DOHH2 (cell line): Measurements from ENCODE around the gene ZDHHC6.

Experiments
- H3F3A ChIP-seq: fragments of 200-600 bp; sonication (generic), shearing (Covaris generic); 2 replicates; pipeline ENCODE4 v1.6.0; 2016; ENCODE audit warnings: antibody characterized with exemption, mild to moderate bottlenecking; ENCODE audit not compliant: control insufficient read depth, insufficient read depth
- H3K27ac ChIP-seq: fragments of 200-600 bp; sonication (generic); 2 replicates; pipeline ENCODE4 v1.5.1; 2014; ENCODE audit warnings: low read depth, mild to moderate bottlenecking, low read length, moderate library complexity
- H3K27me3 ChIP-seq: fragments of 200-600 bp; sonication (generic); 2 replicates; pipeline ENCODE4 v1.6.1; 2014; ENCODE audit warnings: mild to moderate bottlenecking, low read length, mixed read lengths; ENCODE audit not compliant: control insufficient read depth
- H3K36me3 ChIP-seq: fragments of 200-600 bp; sonication (generic); 2 replicates; pipeline ENCODE4 v1.6.1; 2014; ENCODE audit warnings: mild to moderate bottlenecking, low read length, moderate library complexity, mixed read lengths; ENCODE audit not compliant: control insufficient read depth
- H3K4me1 ChIP-seq: fragments of 200-600 bp; sonication (generic); 2 replicates; pipeline ENCODE4 v1.6.1; 2014; ENCODE audit warnings: mild to moderate bottlenecking, low read length, mixed read lengths; ENCODE audit not compliant: control insufficient read depth
- H3K4me2 ChIP-seq: fragments of 200-600 bp; sonication (generic); 2 replicates; pipeline ENCODE4 v1.6.0; 2014; ENCODE audit warnings: mild to moderate bottlenecking, low read length, moderate library complexity
- H3K4me3 ChIP-seq: fragments of 200-600 bp; sonication (generic); 2 replicates; pipeline ENCODE4 v1.5.1; 2014; ENCODE audit warnings: mild to moderate bottlenecking, low read length, mixed read lengths
- H3K79me2 ChIP-seq: fragments of 200-600 bp; sonication (generic); 2 replicates; pipeline ENCODE4 v1.6.1; 2014; ENCODE audit warnings: mild to moderate bottlenecking, low read length, mixed read lengths; ENCODE audit not compliant: control insufficient read depth
- H3K9me2 ChIP-seq: fragments of 200-600 bp; sonication (generic); replicated peaks from 2 replicates; pipeline ENCODE4 v1.6.1; 2014; ENCODE audit warnings: mild to moderate bottlenecking, low read length, mixed read lengths; ENCODE audit not compliant: control insufficient read depth
- H3K9me3 ChIP-seq: fragments of 200-600 bp; sonication (generic); 2 replicates; pipeline ENCODE4 v1.6.1; 2014; ENCODE audit warnings: antibody characterized with exemption, low read length, mixed read lengths; ENCODE audit not compliant: control insufficient read depth, insufficient read depth
- H4K20me1 ChIP-seq: fragments of 200-600 bp; sonication (generic); 2 replicates; pipeline ENCODE4 v1.6.0; 2014; ENCODE audit warnings: low read depth, mild to moderate bottlenecking, antibody characterized with exemption, low read length, moderate library complexity; ENCODE audit not compliant: control insufficient read depth, insufficient read depth
- CTCF ChIP-seq: fragments of 200-600 bp; sonication (generic); IDR thresholded peaks from one replicate; pipeline ENCODE4 v1.5.1; 2014; ENCODE audit warnings: antibody characterized with exemption, mild to moderate bottlenecking, low read depth, low read length; ENCODE audit not compliant: poor library complexity, severe bottlenecking
- EZH2phosphoT487 ChIP-seq: fragments of 200-600 bp; sonication (generic); IDR thresholded peaks from 2 replicates; pipeline ENCODE4 v1.6.1; 2017; ENCODE audit warnings: borderline replicate concordance, mild to moderate bottlenecking, antibody characterized with exemption, low read length, moderate library complexity, mixed read lengths

Gene ZDHHC6

GRCh38 chr10:112460366-112460765 is 13.7 kb upstream of the ZDHHC6 start:
- H4K20me1 ChIP-seq: no peaks in the 10 kb centered on the region
- H3K4me3 ChIP-seq: no peak overlapping the region
- H3K4me2 ChIP-seq: no peak overlapping the region
- no peaks in the 10 kb centered on the region for H3F3A ChIP-seq
- no peak overlapping the region for H3K27ac ChIP-seq
- no peaks in the 10 kb centered on the region for H3K9me2 ChIP-seq
- H3K27me3 ChIP-seq: no peaks in the 10 kb centered on the region
- no peak for TF ChIP-seq EZH2phosphoT487
- no peak for TF ChIP-seq CTCF
- H3K36me3 ChIP-seq: peaks cover 25% of the 10 kb centered on the region
- no peaks in the 10 kb centered on the region for H3K9me3 ChIP-seq
- no peaks in the 10 kb centered on the region for H3K4me1 ChIP-seq
- H3K79me2 ChIP-seq: peaks cover 16% of the 10 kb centered on the region

DNA sequence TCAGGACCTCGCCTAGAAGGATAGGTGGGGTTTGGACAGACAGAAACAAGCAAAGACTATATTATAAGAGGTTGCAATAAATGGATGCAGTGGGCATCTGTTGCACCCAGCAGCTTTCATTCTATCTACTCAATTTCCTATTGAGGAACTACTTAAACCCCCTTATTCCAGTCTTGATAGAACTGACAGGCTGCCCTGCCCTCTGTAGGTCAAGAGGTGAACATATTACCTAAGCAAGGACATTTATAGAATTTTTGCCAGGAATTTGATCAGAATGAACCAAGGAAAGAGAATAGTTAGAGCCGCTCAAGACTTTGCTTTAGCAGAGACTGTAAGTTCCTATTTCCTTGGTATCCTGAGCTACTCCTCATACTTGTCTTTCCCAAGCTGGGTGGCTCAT is 9.8 kb upstream of the ZDHHC6 start:
- Histone ChIP-seq H3K4me3 (no peak overlapping the region), H4K20me1 (no peaks in the 10 kb centered on the region), H3K4me1 (no peaks in the 10 kb centered on the region), H3F3A (no peaks in the 10 kb centered on the region), H3K79me2 (peaks cover 37% of the 10 kb centered on the region), H3K36me3 (peaks cover 5% of the 10 kb centered on the region), H3K27me3 (no peaks in the 10 kb centered on the region), H3K27ac (no peak overlapping the region), H3K4me2 (no peak overlapping the region), H3K9me3 (no peaks in the 10 kb centered on the region), H3K9me2 (no peaks in the 10 kb centered on the region)
- TF ChIP-seq EZH2phosphoT487: no peak
- no peak for TF ChIP-seq CTCF

DNA sequence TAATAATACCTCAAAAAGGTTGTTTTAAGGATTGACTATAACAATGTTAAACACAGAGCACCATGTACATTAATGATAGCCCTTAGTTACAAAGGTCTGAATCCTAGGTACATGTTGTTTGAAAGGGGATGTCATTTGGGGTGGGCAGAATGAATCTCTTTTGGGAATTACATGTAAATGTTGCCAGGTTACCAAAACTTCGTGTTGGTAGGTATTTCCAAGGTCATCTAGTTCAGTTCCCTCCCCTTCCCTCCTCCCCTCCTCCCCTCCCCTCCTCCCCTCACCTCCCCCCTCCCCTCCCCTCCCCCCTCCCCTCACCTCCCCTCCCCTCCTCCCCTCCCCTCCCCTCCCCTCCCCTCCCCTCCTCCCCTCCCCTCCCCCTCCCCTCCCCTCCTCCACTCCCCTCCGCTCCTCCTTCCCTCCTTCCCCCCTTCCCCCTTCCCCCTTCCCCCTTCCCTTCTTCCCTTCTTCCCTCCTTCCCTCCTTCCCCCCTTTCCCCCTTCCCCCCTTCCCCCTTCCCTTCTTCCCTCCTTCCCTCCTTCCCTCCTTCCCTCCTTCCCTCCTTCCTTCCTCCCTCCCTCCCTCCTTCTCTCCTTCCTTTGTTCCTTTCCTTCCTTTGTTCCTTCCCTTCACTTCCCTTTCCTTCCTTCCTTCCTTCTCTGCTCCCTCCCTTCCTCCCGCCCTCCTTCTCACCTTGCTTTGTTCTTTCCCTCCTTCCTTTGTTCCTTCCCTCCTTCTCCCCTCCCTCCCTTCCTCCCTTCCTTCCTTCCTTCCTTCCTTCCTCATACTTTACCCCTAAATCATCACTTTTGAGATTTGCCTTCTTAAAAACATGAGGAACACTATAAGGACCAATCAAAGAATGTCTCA is 8.4 kb upstream of the ZDHHC6 start:
- H3F3A ChIP-seq: no peaks in the 10 kb centered on the region
- TF ChIP-seq EZH2phosphoT487: no peak
- TF ChIP-seq CTCF: no peak
- H3K27me3 ChIP-seq: no peaks in the 10 kb centered on the region
- H3K9me3 ChIP-seq: no peaks in the 10 kb centered on the region
- no peak overlapping the region for H3K4me2 ChIP-seq
- peaks cover 12% of the 10 kb centered on the region for H3K36me3 ChIP-seq
- no peaks in the 10 kb centered on the region for H3K9me2 ChIP-seq
- H4K20me1 ChIP-seq: no peaks in the 10 kb centered on the region
- H3K4me3 ChIP-seq: no peak overlapping the region
- peaks cover 50% of the 10 kb centered on the region for H3K79me2 ChIP-seq
- H3K27ac ChIP-seq: no peak overlapping the region
- no peaks in the 10 kb centered on the region for H3K4me1 ChIP-seq
